ENCODE data around the gene HRCT1.
A peak's percentile ranks its signal among the peaks of the same experiment; 100 is the strongest.

The HRCT1 gene

GRCh38 chr9:35945341-35946018 is 39.5 kb downstream of the HRCT1 start:
- peak; percentile 91 for FAIRE-seq

DNA sequence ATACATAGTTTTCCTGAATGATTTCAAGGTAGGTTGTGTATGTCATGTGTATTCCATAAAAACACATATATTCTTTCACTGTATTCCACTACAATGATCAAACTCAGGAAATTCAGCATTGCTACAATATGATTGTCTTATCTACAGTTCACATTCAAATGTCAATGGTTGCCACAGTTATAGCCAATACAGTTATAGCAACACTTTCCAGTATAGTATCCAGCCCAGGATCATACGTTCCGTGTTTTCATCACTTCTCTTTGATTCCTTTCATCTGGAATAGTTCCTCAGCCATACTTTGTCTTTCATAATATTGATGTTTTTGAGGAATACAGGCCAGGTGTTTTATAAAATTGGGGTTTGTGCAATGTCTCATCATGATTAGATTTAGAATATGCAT is 42.4 kb downstream of the HRCT1 start:
- no peak for FAIRE-seq

DNA sequence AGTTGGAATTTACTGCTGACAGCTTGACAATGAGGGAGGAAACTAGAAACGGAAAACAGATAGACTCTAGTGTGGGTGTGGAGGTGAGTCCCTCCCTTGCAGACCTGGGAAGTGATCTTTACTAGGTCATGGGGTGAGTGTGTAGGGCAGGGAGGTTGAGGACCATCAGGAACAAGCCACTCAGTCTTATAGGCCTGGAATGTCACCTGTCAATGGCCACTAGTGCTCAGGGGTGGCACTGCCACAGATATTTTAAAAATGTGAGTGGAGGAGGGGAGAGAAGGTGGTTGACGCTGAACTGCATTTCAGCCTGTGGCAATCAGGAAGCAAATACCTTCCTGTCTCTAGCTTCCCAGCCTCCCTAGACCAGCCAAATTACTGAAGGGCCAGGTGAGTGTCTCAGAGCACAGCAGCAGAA is 42.9 kb downstream of the HRCT1 start:
- FAIRE-seq, result no peak

DNA sequence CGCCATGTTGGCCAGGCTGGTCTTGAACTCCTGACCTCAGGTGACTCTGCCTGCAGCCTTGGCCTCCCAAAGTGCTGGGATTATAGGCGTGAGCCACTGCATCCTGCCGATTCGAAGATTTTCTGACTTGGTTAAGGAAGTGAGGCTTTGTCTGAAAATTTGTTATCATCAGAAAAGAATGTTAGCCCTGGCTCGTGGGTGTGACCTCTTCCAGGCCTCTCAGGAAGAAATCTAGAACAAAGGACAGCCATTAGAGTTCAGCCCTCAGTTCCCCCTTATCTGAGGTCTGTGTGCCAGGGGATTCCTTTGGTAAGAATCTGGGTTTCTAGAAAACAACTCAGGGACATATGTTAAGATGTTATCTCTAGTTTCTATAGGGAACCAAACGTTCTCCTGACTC is 45.7 kb downstream of the HRCT1 start:
- FAIRE-seq, result no peak

- FAIRE-seq, result no peak
These were observed 46.7 kb downstream of the HRCT1 start for GRCh38 chr9:35952526-35953191.

- FAIRE-seq, result peak; percentile 92
These were observed 49.0 kb downstream of the HRCT1 start for GRCh38 chr9:35954942-35955546.

GRCh38 chr9:35956651-35957050 is 50.6 kb downstream of the HRCT1 start:
- FAIRE-seq, result no peak

All from G401.6 (cell line).